Panc1 (cell line): ENCODE data around the gene COL4A3.

ENCODE experiments used
- CTCF ChIP-seq: fragments of 450-650 bp; IDR thresholded peaks from 2 replicates; pipeline ENCODE4 v1.5.1; 2017; ENCODE audit warnings: mild to moderate bottlenecking
- POLR2AphosphoS5 ChIP-seq: IDR thresholded peaks from 2 replicates; pipeline ENCODE4 v1.6.1; 2012; ENCODE audit warnings: mild to moderate bottlenecking, low read depth, low read length, moderate library complexity
- REST ChIP-seq, 2 experiments: IDR thresholded peaks; 2 replicates each; pipeline ENCODE4 v1.6.1; 2011 to 2012; ENCODE audit warnings: low read depth in 2 of 2, control low read depth in 1 of 2, low read length in 1 of 2, mild to moderate bottlenecking in 1 of 2, moderate library complexity in 1 of 2; ENCODE audit not compliant: insufficient read depth in 1 of 2
- TCF7L2 ChIP-seq: IDR thresholded peaks from 2 replicates; pipeline ENCODE4 v1.6.1; 2011; ENCODE audit warnings: mild to moderate bottlenecking, low read depth, low read length, inconsistent platforms

GRCh38 chr2:227130636-227131035 is 33.8 kb upstream of the COL4A3 start:
- TF ChIP-seq CTCF (no peak), REST (IDR thresholded peaks at IDR 0.05; ENCODE audit: insufficient read depth in 1 of 2, low read depth in 2 of 2, low read length in 1 of 2) (no peak), TCF7L2 (no peak), POLR2AphosphoS5 (no peak)
